Endodermal cell (in vitro differentiated cells): ENCODE data around the gene USH1G. TPM values are rescaled to one million over a fixed set of nuclear protein-coding genes. Genes with fewer than 3 reads are reported as not detected.

ENCODE experiments used
- DNase-seq: peaks from one replicate; pipeline ENCODE4 v3.0.0-alpha.2; 2017
- H3K27ac ChIP-seq: 2 replicates; pipeline ENCODE4 v1.5.1; 2013; ENCODE audit warnings: mild to moderate bottlenecking, low read depth, low read length, moderate library complexity
- H3K27me3 ChIP-seq: 2 replicates; pipeline ENCODE4 v1.6.1; 2013; ENCODE audit warnings: mild to moderate bottlenecking, low read length, moderate library complexity; ENCODE audit not compliant: insufficient read depth, control insufficient read depth, poor library complexity, severe bottlenecking
- H3K36me3 ChIP-seq: 2 replicates; pipeline ENCODE4 v1.7.0; 2013; ENCODE audit warnings: mild to moderate bottlenecking, low read length, moderate library complexity; ENCODE audit not compliant: control insufficient read depth, insufficient read depth
- H3K4me1 ChIP-seq: one replicate; pipeline ENCODE4 v1.7.0; 2013; ENCODE audit warnings: low read length; ENCODE audit not compliant: control insufficient read depth, insufficient read depth
- H3K4me3 ChIP-seq: 2 replicates; pipeline ENCODE4 v1.5.1; 2013; ENCODE audit warnings: mild to moderate bottlenecking, low read length, moderate library complexity
- H3K9ac ChIP-seq: 2 replicates; pipeline ENCODE4 v1.6.1; 2013; ENCODE audit warnings: mild to moderate bottlenecking, low read length, moderate library complexity; ENCODE audit not compliant: poor library complexity, severe bottlenecking; ENCODE audit errors: extremely low read depth
- H3K9me3 ChIP-seq: 2 replicates; pipeline ENCODE4 v1.6.1; 2013; ENCODE audit warnings: mild to moderate bottlenecking, low read length, moderate library complexity; ENCODE audit not compliant: control insufficient read depth
- H3K27ac Mint-ChIP-seq: 2 replicates; pipeline ENCODE4 v1.8.0; 2020; ENCODE audit warnings: mixed read lengths
- H3K27me3 Mint-ChIP-seq: 2 replicates; pipeline ENCODE4 v1.8.0; 2021; ENCODE audit warnings: mild to moderate bottlenecking, mixed read lengths; ENCODE audit not compliant: insufficient read depth
- H3K36me3 Mint-ChIP-seq: 2 replicates; pipeline ENCODE4 v1.8.0; 2020; ENCODE audit warnings: low read depth, mixed read lengths
- H3K4me1 Mint-ChIP-seq: 2 replicates; pipeline ENCODE4 v1.8.0; 2020; ENCODE audit warnings: mixed read lengths
- H3K4me3 Mint-ChIP-seq: 2 replicates; pipeline ENCODE4 v1.8.0; 2020; ENCODE audit warnings: mild to moderate bottlenecking, moderate library complexity, mixed read lengths
- H3K9me3 Mint-ChIP-seq: 2 replicates; pipeline ENCODE4 v1.8.0; 2020; ENCODE audit warnings: mild to moderate bottlenecking, mixed read lengths
- WGBS, 2 experiments: methylation state at CpG; one replicate each; pipeline versions ENCODE4 v1.1.5 to v1.1.7; 2013; ENCODE audit warnings: missing lambda C conversion rate in 2 of 2, mixed read lengths in 1 of 2; ENCODE audit not compliant: insufficient coverage in 1 of 2, insufficient read length in 1 of 2; 5-methylcytosine and 5-hydroxymethylcytosine counted together
- total RNA-seq, 2 donors: library from RNA; stranded (reverse); fragmentation: NEBNext Ultra II Directional in 1 of 2; extraction: Animal tissue kit (Norgen Biotek cat#: 25700) in 1 of 2; gene quantifications; 2 replicates in 1 of 2; 3 replicates in 1 of 2; pipeline ENCODE4 v1.2.1, GENCODE V29; 2021
- TF ChIP-seq, protein P1 (sequence below): fragments of 200-600 bp; sonication (generic); conservative IDR thresholded peaks from 2 replicates; pipeline ENCODE4 v1.5.0; 2021; ENCODE audit warnings: antibody characterized with exemption, mild to moderate bottlenecking

The USH1G gene
- total RNA-seq, 2 donors from 2014 or later, result 0.11 to 0.13 TPM

DNA sequence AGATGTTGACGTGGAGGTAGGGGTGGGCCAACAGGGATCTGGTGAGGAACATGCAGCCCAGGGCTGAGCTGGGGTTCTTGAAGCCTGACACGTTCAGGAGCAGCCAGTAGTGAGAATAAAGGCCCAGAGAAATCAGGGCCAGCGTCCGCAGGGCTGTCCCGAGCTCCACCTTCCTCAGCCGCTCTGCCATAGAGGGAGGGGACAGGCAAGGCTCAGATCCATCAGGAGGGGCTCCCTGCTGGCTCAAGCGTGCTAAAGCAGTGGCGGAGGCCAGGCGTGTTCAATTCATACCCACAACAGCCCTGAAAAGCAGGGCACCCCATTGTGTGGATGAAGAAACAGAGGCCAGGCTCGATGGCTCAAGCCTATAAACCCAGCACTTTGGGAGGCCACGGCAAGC, 42.0 kb downstream of the USH1G start:
- no peak overlapping the region for H3K4me3 ChIP-seq
- no peaks in the 10 kb centered on the region for H3K27me3 ChIP-seq
- H3K4me1 ChIP-seq, result no peaks in the 10 kb centered on the region
- WGBS, 2 experiments, result 80 to 89% methylated on average over 8 to 11 of the region's 11 CpGs
- TF ChIP-seq, protein P1, sequence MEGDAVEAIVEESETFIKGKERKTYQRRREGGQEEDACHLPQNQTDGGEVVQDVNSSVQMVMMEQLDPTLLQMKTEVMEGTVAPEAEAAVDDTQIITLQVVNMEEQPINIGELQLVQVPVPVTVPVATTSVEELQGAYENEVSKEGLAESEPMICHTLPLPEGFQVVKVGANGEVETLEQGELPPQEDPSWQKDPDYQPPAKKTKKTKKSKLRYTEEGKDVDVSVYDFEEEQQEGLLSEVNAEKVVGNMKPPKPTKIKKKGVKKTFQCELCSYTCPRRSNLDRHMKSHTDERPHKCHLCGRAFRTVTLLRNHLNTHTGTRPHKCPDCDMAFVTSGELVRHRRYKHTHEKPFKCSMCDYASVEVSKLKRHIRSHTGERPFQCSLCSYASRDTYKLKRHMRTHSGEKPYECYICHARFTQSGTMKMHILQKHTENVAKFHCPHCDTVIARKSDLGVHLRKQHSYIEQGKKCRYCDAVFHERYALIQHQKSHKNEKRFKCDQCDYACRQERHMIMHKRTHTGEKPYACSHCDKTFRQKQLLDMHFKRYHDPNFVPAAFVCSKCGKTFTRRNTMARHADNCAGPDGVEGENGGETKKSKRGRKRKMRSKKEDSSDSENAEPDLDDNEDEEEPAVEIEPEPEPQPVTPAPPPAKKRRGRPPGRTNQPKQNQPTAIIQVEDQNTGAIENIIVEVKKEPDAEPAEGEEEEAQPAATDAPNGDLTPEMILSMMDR, result no peak
- H3K27ac ChIP-seq, result no peak overlapping the region
- no peaks in the 10 kb centered on the region for H3K9me3 ChIP-seq
- no peak overlapping the region for H3K4me3 Mint-ChIP-seq
- peaks cover 2% of the 10 kb centered on the region for H3K4me1 Mint-ChIP-seq
- no peaks in the 10 kb centered on the region for H3K9me3 Mint-ChIP-seq
- H3K27ac Mint-ChIP-seq, result no peak overlapping the region
- H3K9ac ChIP-seq, result no peak overlapping the region
- DNase-seq, result peak; percentile 60
- no peaks in the 10 kb centered on the region for H3K36me3 ChIP-seq
- H3K36me3 Mint-ChIP-seq, result no peaks in the 10 kb centered on the region
- H3K27me3 Mint-ChIP-seq, result peaks cover 14% of the 10 kb centered on the region

DNA sequence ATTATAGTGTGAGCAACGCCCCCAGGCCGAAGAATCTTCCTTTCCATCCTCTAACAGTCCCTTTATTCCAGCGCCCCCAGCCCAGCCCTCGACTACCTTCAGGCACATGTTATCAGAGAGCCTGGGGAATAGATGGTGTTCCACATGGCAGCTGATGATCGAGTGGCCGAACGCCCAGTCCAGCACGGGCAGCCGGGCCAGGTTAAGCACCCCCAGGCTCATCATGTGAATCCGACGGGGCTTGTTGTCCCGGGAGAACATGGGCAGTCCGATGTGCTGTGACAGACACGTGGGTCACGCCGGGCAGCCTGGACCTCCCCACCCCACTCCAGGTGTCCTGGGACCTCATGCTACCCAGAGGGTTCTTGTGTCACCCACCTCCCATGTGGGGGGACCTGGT, 43.7 kb downstream of the USH1G start:
- peaks cover 12% of the 10 kb centered on the region for H3K27me3 Mint-ChIP-seq
- H3K27ac Mint-ChIP-seq, result no peak overlapping the region
- peaks cover 6% of the 10 kb centered on the region for H3K4me1 Mint-ChIP-seq
- no peak overlapping the region for H3K4me3 ChIP-seq
- H3K9me3 Mint-ChIP-seq, result no peaks in the 10 kb centered on the region
- H3K9ac ChIP-seq, result no peak overlapping the region
- H3K27me3 ChIP-seq, result no peaks in the 10 kb centered on the region
- TF ChIP-seq, protein P1, result no peak
- DNase-seq, result no peak
- H3K9me3 ChIP-seq, result no peaks in the 10 kb centered on the region
- no peaks in the 10 kb centered on the region for H3K36me3 Mint-ChIP-seq
- H3K4me1 ChIP-seq, result no peaks in the 10 kb centered on the region
- no peak overlapping the region for H3K27ac ChIP-seq
- WGBS, 2 experiments, result 91 to 92% methylated on average over 14 to 16 of the region's 16 CpGs
- H3K36me3 ChIP-seq, result no peaks in the 10 kb centered on the region
- no peak overlapping the region for H3K4me3 Mint-ChIP-seq

DNA sequence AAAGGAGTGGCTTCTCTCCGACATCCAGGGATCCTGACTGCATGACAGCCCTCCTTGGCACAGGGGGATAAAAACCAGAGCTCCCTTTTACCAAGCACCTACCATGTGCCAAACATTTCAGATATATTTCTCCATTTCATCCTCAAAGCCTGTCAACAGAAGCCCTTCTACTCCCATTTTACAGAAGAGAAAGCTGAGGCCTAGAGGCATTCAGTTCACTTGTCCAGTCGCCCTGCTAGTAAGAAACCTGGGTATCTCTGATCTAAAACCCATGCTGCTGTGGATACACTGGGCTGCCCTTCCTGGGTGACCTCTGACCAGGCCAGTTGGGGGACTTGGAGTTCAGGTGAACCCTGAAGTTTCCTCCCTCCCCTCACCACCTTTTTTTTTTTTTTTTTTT, 44.4 kb downstream of the USH1G start:
- Histone ChIP-seq H3K36me3 (no peaks in the 10 kb centered on the region), H3K4me3 (no peak overlapping the region), H3K4me1 (no peaks in the 10 kb centered on the region), H3K27me3 (no peaks in the 10 kb centered on the region), H3K9ac (no peak overlapping the region), H3K9me3 (no peaks in the 10 kb centered on the region), H3K27ac (no peak overlapping the region)
- peaks cover 12% of the 10 kb centered on the region for H3K27me3 Mint-ChIP-seq
- DNase-seq, result no peak
- WGBS, 2 experiments, result 70 to 84% methylated on average over 2 of the region's 2 CpGs
- peaks cover 10% of the 10 kb centered on the region for H3K4me1 Mint-ChIP-seq
- no peak overlapping the region for H3K27ac Mint-ChIP-seq
- H3K4me3 Mint-ChIP-seq, result no peak overlapping the region
- no peaks in the 10 kb centered on the region for H3K9me3 Mint-ChIP-seq
- H3K36me3 Mint-ChIP-seq, result no peaks in the 10 kb centered on the region
- TF ChIP-seq, protein P1, result no peak
